Measurements from ENCODE around the gene GALM.
"Not testable (repeated sequence)": the region's sequence is repeated elsewhere in the genome, so short reads cannot be mapped to it uniquely, and the experiment has no call there.

Gene GALM

DNA sequence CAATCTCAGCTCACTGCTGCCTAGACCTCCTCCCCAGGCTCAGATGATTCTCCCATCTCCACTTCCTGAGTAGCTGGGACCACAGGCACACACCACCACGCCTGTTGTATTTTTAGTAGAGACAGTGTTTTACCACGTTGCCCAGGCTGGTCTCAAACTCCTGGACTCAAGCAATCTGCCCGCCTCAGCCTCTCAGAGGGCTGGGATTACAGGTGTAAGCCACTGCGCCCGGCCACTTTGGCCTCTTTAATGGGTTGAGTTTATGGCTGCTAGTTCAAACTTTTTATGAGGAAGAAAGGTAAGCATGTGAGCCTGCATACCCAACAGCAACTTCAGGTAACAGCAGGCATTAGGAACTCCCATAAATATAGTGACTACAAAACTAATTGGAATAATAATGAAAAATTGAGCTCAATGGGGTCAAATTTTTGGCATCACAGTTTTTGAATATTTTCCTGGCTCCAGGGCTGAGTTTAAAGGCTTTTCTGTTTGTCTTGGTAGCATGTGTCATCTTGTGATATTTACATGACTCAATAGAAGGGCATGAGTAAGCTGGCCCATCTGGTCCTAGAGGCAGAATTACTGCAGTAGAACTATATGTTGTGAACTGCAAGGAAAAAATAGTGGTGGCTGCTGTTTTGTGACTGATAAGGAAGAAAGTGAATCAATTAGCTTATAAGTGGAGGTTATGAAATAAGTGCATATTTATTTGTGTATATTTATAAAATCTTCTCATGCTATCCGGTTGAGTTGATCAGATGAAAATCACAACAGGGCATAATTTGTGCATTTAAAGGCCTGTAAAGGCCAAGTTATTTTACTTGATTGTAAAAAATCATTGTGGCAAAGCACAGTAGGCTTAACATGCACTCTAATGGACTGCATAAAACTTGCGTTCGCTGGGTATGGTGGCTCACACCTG is 24.8 kb downstream of the GALM start:
- no peak overlapping the region for H3K27ac ChIP-seq (ENCODE audit: low read depth, low read length)
- no peaks in the 10 kb centered on the region for H3K4me1 ChIP-seq (ENCODE audit: insufficient read depth, low read length)
- no peaks in the 10 kb centered on the region for H3K9me3 ChIP-seq (ENCODE audit: low read length)
- H3K27me3 ChIP-seq (ENCODE audit: control insufficient read depth in 1 of 2, insufficient read depth in 2 of 2, low read length in 2 of 2): no peaks in the 10 kb centered on the region
- no peaks in the 10 kb centered on the region for H3K36me3 ChIP-seq (ENCODE audit: insufficient read depth, low read length)
- no peak overlapping the region for H3K4me3 ChIP-seq (ENCODE audit: low read depth in 1 of 2, low read length in 2 of 2)
- no peak overlapping the region for H3K9ac ChIP-seq (ENCODE audit: low read length)

DNA sequence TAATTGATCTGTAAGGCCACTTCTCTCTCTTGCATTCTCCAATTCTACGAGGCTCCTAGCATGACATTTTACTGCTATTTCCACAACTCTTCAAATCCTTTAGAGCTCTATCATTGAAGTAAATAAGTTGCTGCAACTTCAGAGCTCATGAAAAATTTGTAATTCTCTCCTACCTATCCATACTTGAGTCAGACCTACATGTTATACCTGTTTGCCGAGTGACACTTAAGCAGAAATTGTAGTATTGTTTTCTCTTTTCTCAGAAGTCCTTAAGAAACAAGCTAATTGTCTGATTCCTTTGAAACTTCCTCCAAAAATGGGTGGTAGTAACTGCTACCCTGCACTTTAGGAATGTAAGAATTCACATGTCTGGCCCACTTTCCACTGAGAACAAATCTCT is 26.1 kb downstream of the GALM start:
- no peak overlapping the region for H3K27ac ChIP-seq (ENCODE audit: low read depth, low read length)
- H3K4me3 ChIP-seq (ENCODE audit: low read depth in 1 of 2, low read length in 2 of 2): no peak overlapping the region
- H3K27me3 ChIP-seq (ENCODE audit: control insufficient read depth in 1 of 2, insufficient read depth in 2 of 2, low read length in 2 of 2): no peaks in the 10 kb centered on the region
- H3K9me3 ChIP-seq (ENCODE audit: low read length): no peaks in the 10 kb centered on the region
- H3K36me3 ChIP-seq (ENCODE audit: insufficient read depth, low read length): no peaks in the 10 kb centered on the region
- no peak overlapping the region for H3K9ac ChIP-seq (ENCODE audit: low read length)
- H3K4me1 ChIP-seq (ENCODE audit: insufficient read depth, low read length): no peaks in the 10 kb centered on the region

DNA sequence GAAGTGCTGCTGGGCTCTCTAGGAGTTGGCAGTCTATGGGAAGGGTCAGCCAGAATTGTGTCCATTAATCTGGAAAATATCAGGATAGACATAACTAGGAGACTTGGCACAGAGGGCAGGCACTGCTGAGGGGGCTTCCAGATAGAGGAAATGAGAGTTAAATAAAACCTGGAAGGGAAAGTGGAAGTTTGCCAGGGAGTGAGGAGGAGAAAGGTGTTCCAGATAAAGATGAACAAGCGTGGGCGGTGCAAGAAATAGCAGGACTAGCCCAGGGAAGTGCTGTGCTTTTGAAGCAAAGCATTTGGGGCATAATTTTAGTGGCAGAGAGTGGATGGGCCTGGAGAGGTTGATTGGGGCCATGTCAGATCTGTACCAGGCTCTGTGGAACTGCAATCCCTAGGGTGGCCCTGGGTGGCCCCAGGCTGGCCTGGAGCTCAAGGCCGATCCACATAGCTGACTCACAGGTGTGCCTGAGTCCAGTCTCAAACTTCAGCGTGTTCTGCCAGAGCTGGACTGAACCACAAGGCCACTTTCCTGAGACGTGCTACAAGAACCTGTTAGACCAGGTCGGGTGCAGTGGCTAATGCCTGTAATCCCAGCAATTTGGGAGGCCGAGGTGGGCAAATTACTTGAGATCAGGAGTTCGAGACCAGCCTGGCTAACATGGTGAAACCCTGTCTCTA is 26.9 kb downstream of the GALM start:
- Histone ChIP-seq H3K36me3 (ENCODE audit: insufficient read depth, low read length) (no peaks in the 10 kb centered on the region), H3K9ac (ENCODE audit: low read length) (no peak overlapping the region), H3K27ac (ENCODE audit: low read depth, low read length) (no peak overlapping the region), H3K4me3 (ENCODE audit: low read depth in 1 of 2, low read length in 2 of 2) (no peak overlapping the region), H3K4me1 (ENCODE audit: insufficient read depth, low read length) (no peaks in the 10 kb centered on the region), H3K9me3 (ENCODE audit: low read length) (no peaks in the 10 kb centered on the region), H3K27me3 (ENCODE audit: control insufficient read depth in 1 of 2, insufficient read depth in 2 of 2, low read length in 2 of 2) (no peaks in the 10 kb centered on the region)

DNA sequence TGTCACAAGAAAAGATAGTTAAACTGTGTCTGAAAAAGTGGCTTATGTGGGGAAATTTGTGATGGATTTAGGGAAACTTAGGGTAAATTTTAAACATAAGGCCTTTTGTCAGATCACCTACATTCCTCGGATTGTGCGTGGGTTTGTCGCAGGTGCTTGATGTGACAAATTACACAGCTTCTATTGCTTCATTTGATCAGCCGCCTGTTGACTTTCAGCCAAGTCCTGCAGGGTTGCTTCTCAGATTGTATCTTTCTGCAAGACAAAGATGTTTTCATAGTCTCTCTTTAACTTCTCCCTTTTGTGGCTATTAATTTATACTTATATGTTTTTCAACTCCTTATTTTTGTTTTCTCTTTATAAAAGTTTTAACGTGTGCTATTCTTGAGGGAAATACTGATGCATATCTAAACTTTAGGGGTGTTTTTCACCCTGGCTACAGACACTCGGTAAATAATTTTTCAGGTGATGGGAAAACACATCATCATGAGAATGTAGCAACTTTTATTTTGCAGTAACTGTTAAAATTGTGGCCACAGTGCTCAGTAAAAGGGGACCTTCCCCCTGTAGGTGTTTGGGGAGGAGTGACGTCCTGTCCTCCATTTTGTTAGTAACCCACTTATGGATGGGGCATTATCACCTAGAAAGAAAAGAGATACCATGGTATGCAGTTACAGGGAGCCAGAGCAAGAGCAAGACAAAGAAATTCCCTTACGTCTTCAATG is 31.4 kb downstream of the GALM start:
- H3K9me3 ChIP-seq (ENCODE audit: low read length): no peaks in the 10 kb centered on the region
- H3K9ac ChIP-seq (ENCODE audit: low read length): no peak overlapping the region
- H3K27me3 ChIP-seq (ENCODE audit: control insufficient read depth in 1 of 2, insufficient read depth in 2 of 2, low read length in 2 of 2): no peaks in the 10 kb centered on the region
- H3K4me3 ChIP-seq (ENCODE audit: low read depth in 1 of 2, low read length in 2 of 2): no peak overlapping the region
- H3K27ac ChIP-seq (ENCODE audit: low read depth, low read length): no peak overlapping the region
- no peaks in the 10 kb centered on the region for H3K4me1 ChIP-seq (ENCODE audit: insufficient read depth, low read length)
- no peaks in the 10 kb centered on the region for H3K36me3 ChIP-seq (ENCODE audit: insufficient read depth, low read length)

DNA sequence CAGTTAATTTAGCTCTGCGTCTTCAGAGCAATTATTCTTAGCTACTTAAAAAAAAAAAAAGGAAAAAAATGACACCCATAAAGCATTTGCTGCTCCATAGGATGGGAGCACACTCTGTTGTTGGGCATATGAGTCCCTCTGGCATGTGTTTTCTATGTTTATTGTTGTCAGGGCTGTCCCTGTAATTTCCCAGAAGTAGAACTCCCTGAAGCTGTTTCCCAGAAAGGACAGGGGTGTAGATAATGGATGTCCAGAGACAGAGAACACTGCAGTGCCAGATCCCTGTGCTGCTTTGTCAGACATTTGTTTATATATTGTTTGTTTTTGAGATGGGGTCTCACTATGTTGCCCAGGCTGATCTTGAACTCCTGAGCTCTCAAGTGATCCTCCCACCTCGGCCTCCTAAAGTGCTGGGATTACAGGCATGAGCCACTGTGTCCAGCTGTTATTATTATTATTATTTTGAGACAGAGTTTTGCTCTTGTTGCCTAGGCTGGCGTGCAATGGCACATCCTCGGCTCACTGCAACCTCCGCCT is 32.6 kb downstream of the GALM start:
- no peak overlapping the region for H3K9ac ChIP-seq (ENCODE audit: low read length)
- H3K36me3 ChIP-seq (ENCODE audit: insufficient read depth, low read length): no peaks in the 10 kb centered on the region
- no peak overlapping the region for H3K27ac ChIP-seq (ENCODE audit: low read depth, low read length)
- no peaks in the 10 kb centered on the region for H3K9me3 ChIP-seq (ENCODE audit: low read length)
- no peaks in the 10 kb centered on the region for H3K27me3 ChIP-seq (ENCODE audit: control insufficient read depth in 1 of 2, insufficient read depth in 2 of 2, low read length in 2 of 2)
- no peaks in the 10 kb centered on the region for H3K4me1 ChIP-seq (ENCODE audit: insufficient read depth, low read length)
- no peak overlapping the region for H3K4me3 ChIP-seq (ENCODE audit: low read depth in 1 of 2, low read length in 2 of 2)

DNA sequence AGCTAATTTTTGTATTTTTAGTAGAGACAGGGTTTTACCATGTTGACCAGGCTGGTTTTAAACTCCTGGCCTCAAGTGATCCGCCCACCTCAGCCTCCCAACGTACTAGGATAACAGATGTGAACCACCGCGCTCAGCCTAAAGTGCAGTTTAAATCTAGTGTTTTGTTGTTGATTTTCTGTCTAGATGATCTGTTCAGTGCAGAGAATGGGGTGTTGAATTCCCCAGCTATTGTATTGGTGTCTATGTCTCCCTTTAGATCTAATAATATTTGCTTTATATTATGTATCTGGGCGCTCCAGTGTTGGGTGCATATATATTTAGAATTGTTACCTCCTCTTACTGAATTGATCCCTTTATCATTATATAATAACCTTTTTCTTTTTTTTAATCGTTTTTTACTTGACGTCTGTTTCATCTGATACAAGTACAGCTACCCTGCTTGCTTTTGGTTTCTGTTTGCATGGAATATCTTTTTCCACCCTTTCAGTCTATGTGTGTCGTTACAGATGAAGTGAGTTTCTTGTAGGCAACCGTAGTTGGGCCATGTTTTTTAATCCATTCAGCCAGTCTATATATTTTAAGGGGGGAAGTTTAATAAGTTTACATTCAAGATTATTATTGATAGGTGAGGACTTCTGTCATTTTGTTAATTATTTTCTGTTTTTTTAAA is 34.3 kb downstream of the GALM start:
- Histone ChIP-seq H3K9ac (ENCODE audit: low read length) (no peak overlapping the region), H3K4me3 (ENCODE audit: low read depth in 1 of 2, low read length in 2 of 2) (no peak overlapping the region), H3K9me3 (ENCODE audit: low read length) (no peaks in the 10 kb centered on the region), H3K4me1 (ENCODE audit: insufficient read depth, low read length) (no peaks in the 10 kb centered on the region), H3K27me3 (ENCODE audit: control insufficient read depth in 1 of 2, insufficient read depth in 2 of 2, low read length in 2 of 2) (no peaks in the 10 kb centered on the region), H3K27ac (ENCODE audit: low read depth, low read length) (no peak overlapping the region), H3K36me3 (ENCODE audit: insufficient read depth, low read length) (no peaks in the 10 kb centered on the region)

DNA sequence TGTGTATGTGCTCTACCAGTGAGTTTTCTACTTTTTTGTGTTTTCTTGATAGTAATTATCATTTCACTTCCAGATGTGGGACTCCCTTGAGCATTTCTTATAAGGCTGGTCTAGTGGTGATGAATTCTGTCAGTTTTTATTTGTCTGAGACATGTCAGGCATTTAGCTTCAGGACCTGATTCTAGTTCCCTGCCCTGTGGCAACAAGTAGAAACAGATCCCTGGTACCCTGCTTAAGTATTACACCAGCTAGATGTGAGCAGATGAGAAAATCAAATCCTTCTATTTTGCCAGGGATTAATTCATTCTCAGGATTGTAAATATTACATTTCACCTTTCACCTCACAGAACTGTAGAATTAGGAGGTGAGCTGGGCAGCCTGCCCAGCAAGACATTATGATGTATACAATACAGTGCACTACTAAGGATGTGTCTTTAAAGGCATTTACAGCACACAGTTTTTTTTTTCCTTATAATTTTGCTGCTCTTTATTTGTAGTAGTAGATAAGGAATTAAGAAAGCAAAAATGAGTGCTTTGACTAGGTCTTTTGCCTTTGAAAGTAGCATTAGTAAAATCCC is 35.1 kb downstream of the GALM start:
- H3K9ac ChIP-seq (ENCODE audit: low read length): no peak overlapping the region

DNA sequence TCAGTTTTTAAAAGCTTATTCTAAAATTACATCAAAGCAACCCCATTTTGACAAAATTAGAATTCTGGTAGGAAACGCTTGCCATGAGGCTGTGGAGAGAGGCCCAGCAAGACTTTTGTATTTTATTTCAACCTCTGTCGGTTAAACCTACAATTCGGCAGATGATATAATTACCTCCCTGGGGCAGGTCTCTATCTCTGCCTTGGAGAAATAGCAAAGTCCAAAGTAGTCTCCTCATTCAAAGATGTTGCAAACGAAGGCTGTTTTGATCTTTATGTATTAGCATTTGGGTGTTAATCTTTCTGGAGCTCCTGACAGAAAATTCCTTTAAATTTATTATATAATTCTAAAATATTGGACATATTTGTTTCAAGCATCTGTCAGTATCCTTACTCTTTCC is 35.6 kb downstream of the GALM start:
- Histone ChIP-seq H3K4me3 (ENCODE audit: low read depth in 1 of 2, low read length in 2 of 2) (no peak overlapping the region), H3K9ac (ENCODE audit: low read length) (no peak overlapping the region), H3K27me3 (ENCODE audit: control insufficient read depth in 1 of 2, insufficient read depth in 2 of 2, low read length in 2 of 2) (no peaks in the 10 kb centered on the region), H3K4me1 (ENCODE audit: insufficient read depth, low read length) (no peaks in the 10 kb centered on the region), H3K27ac (ENCODE audit: low read depth, low read length) (no peak overlapping the region), H3K9me3 (ENCODE audit: low read length) (no peaks in the 10 kb centered on the region), H3K36me3 (ENCODE audit: insufficient read depth, low read length) (no peaks in the 10 kb centered on the region)

More for the DNA sequence above, 35.1 kb downstream of the GALM start:
- H3K9me3 ChIP-seq (ENCODE audit: low read length): no peaks in the 10 kb centered on the region
- no peaks in the 10 kb centered on the region for H3K4me1 ChIP-seq (ENCODE audit: insufficient read depth, low read length)
- H3K36me3 ChIP-seq (ENCODE audit: insufficient read depth, low read length): no peaks in the 10 kb centered on the region
- no peak overlapping the region for H3K4me3 ChIP-seq (ENCODE audit: low read depth in 1 of 2, low read length in 2 of 2)
- no peaks in the 10 kb centered on the region for H3K27me3 ChIP-seq (ENCODE audit: control insufficient read depth in 1 of 2, insufficient read depth in 2 of 2, low read length in 2 of 2)
- H3K27ac ChIP-seq (ENCODE audit: low read depth, low read length): no peak overlapping the region

DNA sequence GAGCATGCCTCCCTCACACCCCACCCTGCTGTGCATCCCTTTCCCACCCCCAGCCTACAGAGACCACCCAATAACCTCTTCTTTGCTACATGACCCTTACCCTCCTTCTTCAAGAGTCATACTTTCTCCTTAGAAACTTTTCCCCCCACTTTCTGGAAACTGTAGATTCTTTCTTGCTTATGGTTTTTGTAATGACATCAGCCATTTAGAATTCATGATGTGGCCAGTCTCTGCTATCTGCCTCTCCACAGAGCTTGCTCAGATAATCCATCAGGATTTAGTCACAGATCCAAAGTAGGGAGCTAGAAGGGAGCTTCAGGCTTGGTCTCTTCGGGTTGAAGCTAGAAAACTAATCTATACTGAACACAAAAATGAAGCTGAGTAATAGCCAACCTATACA is 36.5 kb downstream of the GALM start:
- no peaks in the 10 kb centered on the region for H3K4me1 ChIP-seq (ENCODE audit: insufficient read depth, low read length)
- no peaks in the 10 kb centered on the region for H3K36me3 ChIP-seq (ENCODE audit: insufficient read depth, low read length)
- no peak overlapping the region for H3K27ac ChIP-seq (ENCODE audit: low read depth, low read length)
- no peaks in the 10 kb centered on the region for H3K27me3 ChIP-seq (ENCODE audit: control insufficient read depth in 1 of 2, insufficient read depth in 2 of 2, low read length in 2 of 2)
- H3K4me3 ChIP-seq (ENCODE audit: low read depth in 1 of 2, low read length in 2 of 2): no peak overlapping the region
- no peak overlapping the region for H3K9ac ChIP-seq (ENCODE audit: low read length)
- H3K9me3 ChIP-seq (ENCODE audit: low read length): no peaks in the 10 kb centered on the region

DNA sequence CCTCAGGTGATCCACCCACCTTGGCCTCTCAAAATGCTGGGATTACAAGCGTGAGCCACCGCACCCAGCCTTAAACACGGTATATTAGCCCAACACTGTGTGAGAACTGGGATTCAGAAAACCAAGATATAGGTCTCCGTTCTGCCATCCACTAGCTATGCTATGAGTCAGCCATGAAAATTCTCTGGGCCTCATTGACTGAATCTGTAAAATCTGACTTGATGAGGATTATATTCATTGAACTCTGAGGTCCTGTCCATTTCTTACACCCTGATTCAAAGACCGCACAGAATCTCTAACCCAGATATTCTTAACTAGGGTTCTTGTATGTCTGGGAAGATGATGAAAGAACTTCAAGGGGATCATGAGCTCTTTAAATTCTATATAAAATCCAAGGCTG is 37.4 kb downstream of the GALM start:
- not testable (repeated sequence) for H3K36me3 ChIP-seq (ENCODE audit: insufficient read depth, low read length); H3K9me3 ChIP-seq (ENCODE audit: low read length); H3K27ac ChIP-seq (ENCODE audit: low read depth, low read length); H3K4me3 ChIP-seq (ENCODE audit: low read depth in 1 of 2, low read length in 2 of 2); H3K4me1 ChIP-seq (ENCODE audit: insufficient read depth, low read length); H3K9ac ChIP-seq (ENCODE audit: low read length); H3K27me3 ChIP-seq (ENCODE audit: control insufficient read depth in 1 of 2, insufficient read depth in 2 of 2, low read length in 2 of 2)

Data from muscle layer of colon (tissue), 2 donors.